ENCODE results near the gene KCNN3. TPM values are rescaled to one million over a fixed set of nuclear protein-coding genes. Genes with fewer than 3 reads are reported as not detected.

KCNN3 gene
- total RNA-seq, 1 donor from 2014 or later = under 0.01 TPM

DNA sequence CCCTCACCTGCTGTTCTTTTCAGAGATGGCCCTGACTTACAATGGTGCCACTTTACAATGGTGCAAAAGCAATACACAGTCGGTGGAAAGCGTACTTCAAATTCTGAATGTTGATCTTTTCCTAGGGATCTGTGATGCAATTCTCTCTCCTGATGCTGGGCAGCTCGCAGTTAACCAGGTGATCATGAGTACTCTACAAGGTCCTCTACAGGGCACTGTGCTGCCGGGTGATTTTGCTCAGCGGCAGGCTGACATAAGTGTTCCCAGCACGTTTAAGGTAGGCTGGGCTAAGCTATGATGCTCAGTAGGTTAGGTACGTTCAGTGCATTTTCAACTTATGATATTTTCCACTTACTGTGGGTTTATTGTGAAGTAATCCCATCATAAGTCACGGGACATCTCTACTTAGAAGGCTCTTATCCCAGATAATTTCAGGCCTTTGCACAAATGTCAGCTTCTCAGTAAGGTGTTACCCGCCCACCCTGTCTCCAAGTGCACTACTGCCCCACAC, 126.5 kb downstream of the KCNN3 start:
- TF ChIP-seq, protein P1, sequence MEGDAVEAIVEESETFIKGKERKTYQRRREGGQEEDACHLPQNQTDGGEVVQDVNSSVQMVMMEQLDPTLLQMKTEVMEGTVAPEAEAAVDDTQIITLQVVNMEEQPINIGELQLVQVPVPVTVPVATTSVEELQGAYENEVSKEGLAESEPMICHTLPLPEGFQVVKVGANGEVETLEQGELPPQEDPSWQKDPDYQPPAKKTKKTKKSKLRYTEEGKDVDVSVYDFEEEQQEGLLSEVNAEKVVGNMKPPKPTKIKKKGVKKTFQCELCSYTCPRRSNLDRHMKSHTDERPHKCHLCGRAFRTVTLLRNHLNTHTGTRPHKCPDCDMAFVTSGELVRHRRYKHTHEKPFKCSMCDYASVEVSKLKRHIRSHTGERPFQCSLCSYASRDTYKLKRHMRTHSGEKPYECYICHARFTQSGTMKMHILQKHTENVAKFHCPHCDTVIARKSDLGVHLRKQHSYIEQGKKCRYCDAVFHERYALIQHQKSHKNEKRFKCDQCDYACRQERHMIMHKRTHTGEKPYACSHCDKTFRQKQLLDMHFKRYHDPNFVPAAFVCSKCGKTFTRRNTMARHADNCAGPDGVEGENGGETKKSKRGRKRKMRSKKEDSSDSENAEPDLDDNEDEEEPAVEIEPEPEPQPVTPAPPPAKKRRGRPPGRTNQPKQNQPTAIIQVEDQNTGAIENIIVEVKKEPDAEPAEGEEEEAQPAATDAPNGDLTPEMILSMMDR (conservative IDR thresholded peaks at IDR 0.05; ENCODE audit: low read depth, low read length) = no peak
- no peak overlapping the region for H3K4me3 ChIP-seq (ENCODE audit: low read depth, low read length)
- DNase-seq (ENCODE audit: low read depth) = no peak

DNA sequence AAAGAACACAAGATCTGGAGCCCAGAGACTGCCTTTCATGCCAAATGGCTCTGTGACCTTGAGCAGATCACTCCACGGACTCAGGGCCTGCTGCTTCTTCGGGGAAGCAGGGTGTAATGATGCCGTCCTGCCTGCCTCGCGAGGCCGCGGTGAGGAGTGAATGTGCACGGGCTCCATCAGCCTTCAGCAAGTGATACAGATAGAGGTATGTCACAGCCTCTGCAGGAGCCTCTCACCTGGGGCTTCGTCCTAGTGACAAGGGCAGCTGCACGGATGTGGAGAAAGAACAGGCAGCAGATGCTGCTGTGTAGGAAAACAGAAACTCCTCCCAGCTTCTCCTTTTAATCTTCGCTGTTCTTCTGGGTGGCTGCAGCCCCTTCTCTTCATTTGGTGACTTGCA, 127.5 kb downstream of the KCNN3 start:
- no peak for DNase-seq (ENCODE audit: low read depth)
- TF ChIP-seq, protein P1 (conservative IDR thresholded peaks at IDR 0.05; ENCODE audit: low read depth, low read length) = no peak
- no peak overlapping the region for H3K4me3 ChIP-seq (ENCODE audit: low read depth, low read length)

DNA sequence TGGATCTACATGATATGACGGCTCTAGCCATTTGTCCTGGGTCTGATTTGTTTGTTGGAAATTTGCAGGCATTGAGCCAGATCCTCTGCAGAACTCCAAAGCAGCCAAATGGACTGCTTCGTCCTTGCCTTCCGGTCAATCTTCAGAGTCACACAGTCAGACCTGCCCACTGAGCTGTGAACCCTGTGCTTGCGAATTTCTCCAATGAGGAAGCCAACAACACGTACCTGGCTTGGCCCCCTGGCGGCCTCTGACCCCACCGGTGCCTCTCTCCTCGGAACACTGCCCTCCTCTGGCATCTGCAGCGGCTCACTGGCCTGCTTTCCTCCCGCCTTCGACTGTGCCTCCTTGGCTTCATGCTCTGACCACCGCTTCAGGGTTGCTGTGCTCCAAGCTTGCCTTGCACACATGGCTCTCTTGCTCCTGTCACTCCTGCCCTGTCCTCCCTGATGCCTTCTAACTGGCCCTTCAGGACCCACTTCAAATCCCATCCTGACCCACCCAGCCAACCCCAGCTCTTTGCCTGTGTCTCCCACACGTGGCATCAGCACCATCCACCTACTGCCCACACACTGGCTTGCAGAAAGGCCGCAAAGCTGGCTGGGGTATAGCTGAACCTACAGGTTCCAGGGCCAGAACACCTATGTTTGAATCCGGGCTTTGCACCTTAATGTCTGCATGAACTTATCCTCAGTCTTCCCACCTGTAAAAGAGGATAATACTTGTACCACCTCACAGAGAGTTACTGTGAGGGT, 128.2 kb downstream of the KCNN3 start:
- H3K4me3 ChIP-seq (ENCODE audit: low read depth, low read length) = no peak overlapping the region
- no peak for DNase-seq (ENCODE audit: low read depth)
- TF ChIP-seq, protein P1 (conservative IDR thresholded peaks at IDR 0.05; ENCODE audit: low read depth, low read length) = peak; percentile 54

DNA sequence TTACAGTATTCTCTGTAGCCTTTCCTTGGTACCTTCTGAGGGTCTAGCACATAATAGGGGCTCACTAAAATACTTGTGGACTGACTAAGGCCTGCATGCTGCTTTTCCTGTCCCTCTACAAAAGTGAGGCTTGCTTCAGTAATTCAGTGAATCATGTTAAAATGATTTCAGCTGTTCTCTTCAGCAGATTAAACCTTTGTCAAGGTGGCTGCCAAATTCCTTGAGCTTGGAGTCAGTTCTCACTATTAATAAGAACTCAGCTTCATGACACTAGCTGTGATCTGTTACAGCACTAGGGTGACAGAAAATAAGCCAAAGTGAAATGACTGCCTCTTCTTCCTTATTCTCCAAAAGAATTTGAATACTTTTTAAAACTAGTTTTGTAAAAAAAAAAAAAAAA, 128.8 kb downstream of the KCNN3 start:
- DNase-seq (ENCODE audit: low read depth) = no peak
- H3K4me3 ChIP-seq (ENCODE audit: low read depth, low read length) = no peak overlapping the region
- TF ChIP-seq, protein P1 (conservative IDR thresholded peaks at IDR 0.05; ENCODE audit: low read depth, low read length) = no peak

DNA sequence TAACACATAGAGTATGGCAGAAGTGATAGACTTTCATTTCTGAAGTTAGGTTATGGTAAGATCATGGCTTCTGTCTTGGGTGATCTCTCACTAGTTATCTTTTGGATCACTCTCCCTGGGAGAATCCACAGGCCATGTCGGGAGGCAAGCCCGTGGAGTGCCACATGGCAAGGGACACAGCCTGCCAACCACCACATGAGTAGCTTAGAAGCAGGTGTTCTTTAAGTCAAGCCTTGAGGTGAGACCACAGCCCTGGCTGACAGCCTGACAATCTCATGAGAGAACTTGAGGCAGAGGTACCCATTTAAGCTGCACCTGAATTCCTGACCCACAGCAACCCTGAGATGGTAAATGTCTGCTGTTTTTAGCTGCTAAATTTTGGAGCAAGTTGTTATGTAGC, 130.4 kb downstream of the KCNN3 start:
- no peak for DNase-seq (ENCODE audit: low read depth)
- TF ChIP-seq, protein P1 (conservative IDR thresholded peaks at IDR 0.05; ENCODE audit: low read depth, low read length) = no peak
- no peak overlapping the region for H3K4me3 ChIP-seq (ENCODE audit: low read depth, low read length)

DNA sequence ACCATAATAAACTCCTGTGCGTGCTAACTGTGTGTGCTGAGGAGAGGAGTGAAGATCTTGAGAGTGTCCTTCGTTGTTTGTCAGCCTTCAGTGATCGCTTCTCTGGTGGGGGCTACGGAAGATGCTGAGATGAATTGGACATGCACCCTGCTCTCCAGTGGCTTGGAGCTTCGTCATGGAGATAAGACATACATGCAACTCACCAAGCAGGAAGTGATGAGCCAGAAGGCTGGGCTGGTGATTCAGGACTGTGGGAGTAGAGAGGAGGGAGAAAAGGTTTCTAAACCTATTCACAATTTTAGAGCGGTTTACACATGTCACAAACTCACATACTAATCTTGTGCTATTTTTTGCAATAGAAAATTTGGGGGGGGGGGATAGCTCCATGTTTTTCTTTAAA, 133.2 kb downstream of the KCNN3 start:
- TF ChIP-seq, protein P1 (conservative IDR thresholded peaks at IDR 0.05; ENCODE audit: low read depth, low read length) = no peak
- H3K4me3 ChIP-seq (ENCODE audit: low read depth, low read length) = no peak overlapping the region
- no peak for DNase-seq (ENCODE audit: low read depth)

DNA sequence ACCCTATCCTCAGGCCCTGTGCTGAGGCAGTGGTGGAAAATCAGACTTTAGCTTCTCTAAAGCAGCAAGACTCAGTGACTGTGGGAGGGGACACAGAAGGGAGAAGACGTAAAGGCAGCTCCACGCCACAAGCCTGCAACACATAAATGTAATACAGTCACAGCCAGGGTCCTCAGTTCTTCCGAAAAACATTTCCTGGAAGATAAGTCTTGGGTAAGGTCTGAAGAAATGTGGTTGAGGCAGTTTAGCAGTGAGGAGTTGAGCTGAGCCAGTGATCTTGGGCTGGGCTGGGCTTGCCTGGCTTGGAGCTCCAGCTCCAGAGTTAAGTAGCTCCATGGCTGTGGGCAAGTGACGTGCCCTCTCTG, 134.3 kb downstream of the KCNN3 start:
- TF ChIP-seq, protein P1 (conservative IDR thresholded peaks at IDR 0.05; ENCODE audit: low read depth, low read length) = no peak
- DNase-seq (ENCODE audit: low read depth) = no peak
- H3K4me3 ChIP-seq (ENCODE audit: low read depth, low read length) = no peak overlapping the region
